HCT116 (cell line): ENCODE measurements around the gene CWC27. TPM values are rescaled to one million over a fixed set of nuclear protein-coding genes. Genes with fewer than 3 reads are reported as not detected.
A peak's percentile ranks its signal among the peaks of the same experiment; 100 is the strongest.

Experiments
- ATAC-seq: fragments of 200-7000 bp; cut with Tn5 transposase; 2 replicates; pipeline ENCODE4 v1.9.1; 2020; ENCODE audit warnings: mild to moderate bottlenecking, moderate library complexity
- BruUV-seq: library from RNA; stranded (reverse); fragments of 400-500 nt; replicated peaks from 2 replicates; lab custom pipeline; 2021; lab: Mats Ljungman, UMichigan
- CTCF ChIA-PET: fragments of 300-600 bp; sonication (Branson Sonifier 250); formaldehyde crosslinking; loops from one replicate; lab custom pipeline; 2021; ENCODE audit warnings: antibody characterized with exemption; lab: Charles Lee
- POLR2A ChIA-PET: fragments of 300-600, 350-600 bp; sonication (Branson Sonifier 250); formaldehyde crosslinking; loops from one replicate; lab custom pipeline; 2021; ENCODE audit warnings: antibody characterized with exemption; lab: Charles Lee
- RAD21 ChIA-PET, 2 experiments: fragments of 300-600 bp; sonication (Branson Sonifier 250); formaldehyde crosslinking; loops; one replicate each; lab custom pipeline; 2023; ENCODE audit warnings: low total read pairs in 2 of 2; ENCODE audit not compliant: uncharacterized antibody in 2 of 2, unreplicated experiment in 2 of 2, low non-redundant PET in 1 of 2; lab: Charles Lee
- DNase-seq: peaks from one replicate; pipeline ENCODE4 v3.0.0-alpha.2; 2010; ENCODE audit warnings: low read depth, low spot score
- H2AFZ ChIP-seq: fragments of 200-600 bp; shearing (Covaris generic), sonication (generic); 2 replicates; pipeline ENCODE4 v1.6.1; 2017; ENCODE audit warnings: low read depth, mixed run types, mixed read lengths, antibody characterized with exemption, low read length; ENCODE audit not compliant: poor library complexity, severe bottlenecking
- H3K27ac ChIP-seq: 2 replicates; pipeline ENCODE4 v1.5.1; 2012; ENCODE audit warnings: low read depth, low read length
- H3K27me3 ChIP-seq: fragments of 200-600 bp; sonication (generic); 2 replicates; pipeline ENCODE4 v1.6.1; 2016; ENCODE audit warnings: mixed run types, low read length, mixed read lengths; ENCODE audit not compliant: insufficient read depth
- H3K36me3 ChIP-seq, 2 experiments: fragments of 200-500 bp in 1 of 2; fragments of 200-600 bp in 1 of 2; sonication (Bioruptor generic) in 1 of 2; sonication (generic) in 1 of 2; 2 replicates each; pipeline versions ENCODE4 v1.5.1 to v1.6.1; 2014 to 2016; ENCODE audit warnings: low read length in 2 of 2, inconsistent platforms in 1 of 2, mixed read lengths in 1 of 2, mixed run types in 1 of 2; ENCODE audit not compliant: insufficient read depth in 2 of 2, control insufficient read depth in 1 of 2
- H3K4me1 ChIP-seq, 2 experiments: fragments of 200-600 bp in 1 of 2; sonication (generic) in 1 of 2; 2 replicates each; pipeline versions ENCODE4 v1.5.1 to v1.6.1; 2012 to 2017; ENCODE audit warnings: low read length in 2 of 2, inconsistent platforms in 1 of 2, mild to moderate bottlenecking in 1 of 2, mixed read lengths in 1 of 2, mixed run types in 1 of 2, moderate library complexity in 1 of 2; ENCODE audit not compliant: insufficient read depth in 2 of 2, control insufficient read depth in 1 of 2
- H3K4me2 ChIP-seq: fragments of 200-600 bp; sonication (generic); 2 replicates; pipeline ENCODE4 v1.6.1; 2017; ENCODE audit warnings: mixed run types, low read length, mixed read lengths
- H3K4me3 ChIP-seq, 2 experiments: fragments of 200-600 bp in 1 of 2; sonication (generic) in 1 of 2; replicated peaks in 1 of 2; 2 replicates each; pipeline ENCODE4 v1.5.1; 2011 to 2016; ENCODE audit warnings: low read length in 2 of 2, control low read depth in 1 of 2, low read depth in 1 of 2, mild to moderate bottlenecking in 1 of 2, mixed read lengths in 1 of 2, mixed run types in 1 of 2
- H3K79me2 ChIP-seq: fragments of 200-600 bp; sonication (generic); 2 replicates; pipeline ENCODE4 v1.6.1; 2017; ENCODE audit warnings: mild to moderate bottlenecking, mixed run types, low read length, moderate library complexity, mixed read lengths; ENCODE audit not compliant: insufficient read depth
- H3K9ac ChIP-seq: fragments of 200-600 bp; sonication (generic); 2 replicates; pipeline ENCODE4 v1.6.1; 2016; ENCODE audit warnings: low read length, mixed read lengths
- H3K9me2 ChIP-seq: fragments of 200-600 bp; sonication (generic), shearing (Covaris generic); 2 replicates; pipeline ENCODE4 v1.6.1; 2017; ENCODE audit warnings: mixed run types, mild to moderate bottlenecking, moderate library complexity; ENCODE audit not compliant: insufficient read depth
- H3K9me3 ChIP-seq, 2 experiments: fragments of 200-500 bp in 1 of 2; fragments of 200-600 bp in 1 of 2; sonication (Bioruptor generic) in 1 of 2; sonication (generic) in 1 of 2; 2 replicates each; pipeline ENCODE4 v1.6.1; 2014 to 2017; ENCODE audit warnings: low read length in 2 of 2, mixed read lengths in 2 of 2, inconsistent platforms in 1 of 2, low read depth in 1 of 2, mild to moderate bottlenecking in 1 of 2, mixed run types in 1 of 2, moderate library complexity in 1 of 2; ENCODE audit not compliant: control insufficient read depth in 1 of 2, insufficient read depth in 1 of 2
- H4K20me1 ChIP-seq: fragments of 200-600 bp; sonication (generic), shearing (Covaris generic); 2 replicates; pipeline ENCODE4 v1.6.1; 2017; ENCODE audit warnings: mixed run types, mild to moderate bottlenecking, moderate library complexity; ENCODE audit not compliant: insufficient read depth
- EGR1 ChIP-seq: IDR thresholded peaks from 2 replicates; pipeline ENCODE4 v1.6.1; 2012; ENCODE audit warnings: low read depth
- EZH2 ChIP-seq: fragments of 200-600 bp; sonication (generic); IDR thresholded peaks from 2 replicates; pipeline ENCODE4 v1.6.1; 2017; ENCODE audit warnings: antibody characterized with exemption, mixed run types
- FOSL1 ChIP-seq: IDR thresholded peaks from 2 replicates; pipeline ENCODE4 v1.6.1; 2012; ENCODE audit warnings: low read depth
- POLR2AphosphoS5 ChIP-seq: IDR thresholded peaks from 2 replicates; pipeline ENCODE4 v1.6.1; 2011; ENCODE audit warnings: mild to moderate bottlenecking, low read depth, low read length, moderate library complexity
- RAD21 ChIP-seq: IDR thresholded peaks from 2 replicates; pipeline ENCODE4 v1.6.1; 2012; ENCODE audit warnings: low read depth, mild to moderate bottlenecking
- SIN3A ChIP-seq: IDR thresholded peaks from 2 replicates; pipeline ENCODE4 v1.6.1; 2012; ENCODE audit warnings: low read depth
- SRF ChIP-seq: IDR thresholded peaks from 2 replicates; pipeline ENCODE4 v1.6.1; 2012; ENCODE audit warnings: low read depth
- TCF7L2 ChIP-seq: IDR thresholded peaks from 2 replicates; pipeline ENCODE4 v1.7.0; 2011; ENCODE audit warnings: borderline replicate concordance, inconsistent platforms; ENCODE audit not compliant: insufficient read depth, insufficient read length; ENCODE audit errors: extremely low read depth
- YY1 ChIP-seq: IDR thresholded peaks from 2 replicates; pipeline ENCODE4 v1.6.1; 2011; ENCODE audit warnings: low read length, low read depth, moderate library complexity, mild to moderate bottlenecking; ENCODE audit not compliant: insufficient replicate concordance; ENCODE audit errors: extremely low read depth
- ZFX ChIP-seq: fragments of 450-650 bp; IDR thresholded peaks from 2 replicates; pipeline ENCODE4 v1.6.1; 2017
- intact Hi-C: fragments of 100-400 bp; cut with micrococcal nuclease; formaldehyde crosslinking; loops from 2 replicates; pipeline ENCODE4 v1.10.0; 2022
- total RNA-seq: library from RNA; stranded (reverse); gene quantifications from one replicate; pipeline ENCODE4 v1.2.1, GENCODE V29; 2021; ENCODE audit not compliant: unreplicated experiment
- TF ChIP-seq, protein P1 (sequence below): IDR thresholded peaks from 2 replicates; pipeline ENCODE4 v1.6.1; 2012
- TF ChIP-seq, protein P2 (sequence below): IDR thresholded peaks from 2 replicates; pipeline ENCODE4 v1.6.1; 2012; ENCODE audit warnings: low read depth
- TF ChIP-seq, protein P3 (sequence below): IDR thresholded peaks from 2 replicates; pipeline ENCODE4 v1.6.1; 2011; ENCODE audit warnings: mild to moderate bottlenecking, low read length, moderate library complexity; ENCODE audit not compliant: insufficient replicate concordance; ENCODE audit errors: extremely low read depth
- TF ChIP-seq, protein P4 (sequence below), 3 experiments: fragments of 200-600 bp in 1 of 3; sonication (generic) in 1 of 3; IDR thresholded peaks in 2 of 3; conservative IDR thresholded peaks in 1 of 3; 2 replicates each; pipeline ENCODE4 v1.5.1; 2012 to 2017; ENCODE audit warnings: low read depth in 2 of 3, low read length in 2 of 3, antibody characterized with exemption in 1 of 3, borderline replicate concordance in 1 of 3, control low read depth in 1 of 3, mild to moderate bottlenecking in 1 of 3, mixed read lengths in 1 of 3, mixed run types in 1 of 3, moderate library complexity in 1 of 3; ENCODE audit not compliant: insufficient read depth in 1 of 3

The CWC27 gene
- total RNA-seq, 1 experiment from 2014 or later = 29.1 TPM

DNA sequence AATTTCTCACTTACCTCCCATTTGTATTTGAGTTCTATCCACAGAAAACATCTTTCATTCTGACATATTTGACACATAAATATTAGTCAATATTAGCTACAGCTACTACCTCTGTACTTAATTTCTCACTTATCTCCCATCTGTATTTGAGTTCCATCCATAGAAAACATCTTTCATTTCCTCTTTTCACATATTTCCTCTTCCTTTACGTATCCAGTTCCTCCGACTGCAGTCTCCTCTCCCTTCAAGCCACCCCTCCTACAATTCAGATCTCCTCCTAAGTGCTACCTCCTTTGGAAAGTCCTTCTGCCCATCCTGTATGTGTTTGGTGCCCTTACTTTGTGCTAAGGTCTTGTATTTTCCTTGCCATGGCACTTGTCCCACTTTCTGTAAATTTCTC lies 1.8 kb upstream of the CWC27 start:
- TF ChIP-seq, protein P1, sequence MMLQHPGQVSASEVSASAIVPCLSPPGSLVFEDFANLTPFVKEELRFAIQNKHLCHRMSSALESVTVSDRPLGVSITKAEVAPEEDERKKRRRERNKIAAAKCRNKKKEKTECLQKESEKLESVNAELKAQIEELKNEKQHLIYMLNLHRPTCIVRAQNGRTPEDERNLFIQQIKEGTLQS = no peak
- no peak for TF ChIP-seq RAD21
- TF ChIP-seq SRF = no peak
- TF ChIP-seq, protein P2, sequence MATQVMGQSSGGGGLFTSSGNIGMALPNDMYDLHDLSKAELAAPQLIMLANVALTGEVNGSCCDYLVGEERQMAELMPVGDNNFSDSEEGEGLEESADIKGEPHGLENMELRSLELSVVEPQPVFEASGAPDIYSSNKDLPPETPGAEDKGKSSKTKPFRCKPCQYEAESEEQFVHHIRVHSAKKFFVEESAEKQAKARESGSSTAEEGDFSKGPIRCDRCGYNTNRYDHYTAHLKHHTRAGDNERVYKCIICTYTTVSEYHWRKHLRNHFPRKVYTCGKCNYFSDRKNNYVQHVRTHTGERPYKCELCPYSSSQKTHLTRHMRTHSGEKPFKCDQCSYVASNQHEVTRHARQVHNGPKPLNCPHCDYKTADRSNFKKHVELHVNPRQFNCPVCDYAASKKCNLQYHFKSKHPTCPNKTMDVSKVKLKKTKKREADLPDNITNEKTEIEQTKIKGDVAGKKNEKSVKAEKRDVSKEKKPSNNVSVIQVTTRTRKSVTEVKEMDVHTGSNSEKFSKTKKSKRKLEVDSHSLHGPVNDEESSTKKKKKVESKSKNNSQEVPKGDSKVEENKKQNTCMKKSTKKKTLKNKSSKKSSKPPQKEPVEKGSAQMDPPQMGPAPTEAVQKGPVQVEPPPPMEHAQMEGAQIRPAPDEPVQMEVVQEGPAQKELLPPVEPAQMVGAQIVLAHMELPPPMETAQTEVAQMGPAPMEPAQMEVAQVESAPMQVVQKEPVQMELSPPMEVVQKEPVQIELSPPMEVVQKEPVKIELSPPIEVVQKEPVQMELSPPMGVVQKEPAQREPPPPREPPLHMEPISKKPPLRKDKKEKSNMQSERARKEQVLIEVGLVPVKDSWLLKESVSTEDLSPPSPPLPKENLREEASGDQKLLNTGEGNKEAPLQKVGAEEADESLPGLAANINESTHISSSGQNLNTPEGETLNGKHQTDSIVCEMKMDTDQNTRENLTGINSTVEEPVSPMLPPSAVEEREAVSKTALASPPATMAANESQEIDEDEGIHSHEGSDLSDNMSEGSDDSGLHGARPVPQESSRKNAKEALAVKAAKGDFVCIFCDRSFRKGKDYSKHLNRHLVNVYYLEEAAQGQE = no peak
- no peak for TF ChIP-seq YY1
- TF ChIP-seq SIN3A = no peak
- no peak for TF ChIP-seq FOSL1
- no peak for TF ChIP-seq TCF7L2
- TF ChIP-seq ZFX = no peak
- TF ChIP-seq, protein P3, sequence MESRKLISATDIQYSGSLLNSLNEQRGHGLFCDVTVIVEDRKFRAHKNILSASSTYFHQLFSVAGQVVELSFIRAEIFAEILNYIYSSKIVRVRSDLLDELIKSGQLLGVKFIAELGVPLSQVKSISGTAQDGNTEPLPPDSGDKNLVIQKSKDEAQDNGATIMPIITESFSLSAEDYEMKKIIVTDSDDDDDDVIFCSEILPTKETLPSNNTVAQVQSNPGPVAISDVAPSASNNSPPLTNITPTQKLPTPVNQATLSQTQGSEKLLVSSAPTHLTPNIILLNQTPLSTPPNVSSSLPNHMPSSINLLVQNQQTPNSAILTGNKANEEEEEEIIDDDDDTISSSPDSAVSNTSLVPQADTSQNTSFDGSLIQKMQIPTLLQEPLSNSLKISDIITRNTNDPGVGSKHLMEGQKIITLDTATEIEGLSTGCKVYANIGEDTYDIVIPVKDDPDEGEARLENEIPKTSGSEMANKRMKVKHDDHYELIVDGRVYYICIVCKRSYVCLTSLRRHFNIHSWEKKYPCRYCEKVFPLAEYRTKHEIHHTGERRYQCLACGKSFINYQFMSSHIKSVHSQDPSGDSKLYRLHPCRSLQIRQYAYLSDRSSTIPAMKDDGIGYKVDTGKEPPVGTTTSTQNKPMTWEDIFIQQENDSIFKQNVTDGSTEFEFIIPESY = no peak
- TF ChIP-seq, protein P4, sequence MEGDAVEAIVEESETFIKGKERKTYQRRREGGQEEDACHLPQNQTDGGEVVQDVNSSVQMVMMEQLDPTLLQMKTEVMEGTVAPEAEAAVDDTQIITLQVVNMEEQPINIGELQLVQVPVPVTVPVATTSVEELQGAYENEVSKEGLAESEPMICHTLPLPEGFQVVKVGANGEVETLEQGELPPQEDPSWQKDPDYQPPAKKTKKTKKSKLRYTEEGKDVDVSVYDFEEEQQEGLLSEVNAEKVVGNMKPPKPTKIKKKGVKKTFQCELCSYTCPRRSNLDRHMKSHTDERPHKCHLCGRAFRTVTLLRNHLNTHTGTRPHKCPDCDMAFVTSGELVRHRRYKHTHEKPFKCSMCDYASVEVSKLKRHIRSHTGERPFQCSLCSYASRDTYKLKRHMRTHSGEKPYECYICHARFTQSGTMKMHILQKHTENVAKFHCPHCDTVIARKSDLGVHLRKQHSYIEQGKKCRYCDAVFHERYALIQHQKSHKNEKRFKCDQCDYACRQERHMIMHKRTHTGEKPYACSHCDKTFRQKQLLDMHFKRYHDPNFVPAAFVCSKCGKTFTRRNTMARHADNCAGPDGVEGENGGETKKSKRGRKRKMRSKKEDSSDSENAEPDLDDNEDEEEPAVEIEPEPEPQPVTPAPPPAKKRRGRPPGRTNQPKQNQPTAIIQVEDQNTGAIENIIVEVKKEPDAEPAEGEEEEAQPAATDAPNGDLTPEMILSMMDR (IDR thresholded peaks at IDR 0.05 in 2 of 3, conservative IDR thresholded peaks at IDR 0.05 in 1 of 3; ENCODE audit: borderline replicate concordance in 1 of 3, insufficient read depth in 1 of 3, low read depth in 2 of 3, low read length in 2 of 3) = no peak
- TF ChIP-seq POLR2AphosphoS5 = no peak
- TF ChIP-seq EZH2 = no peak
- no peak for TF ChIP-seq EGR1
- TF ChIP-seq, all 23 proteins: peak for 0
- Histone ChIP-seq H3K27ac (no peak overlapping the region), H3K9me2 (no peaks in the 10 kb centered on the region), H4K20me1 (no peaks in the 10 kb centered on the region), H3K79me2 (peaks cover 94% of the 10 kb centered on the region), H3K9ac (peak overlapping the region; percentile 87), H2AFZ (no peak overlapping the region), H3K4me1 (peaks cover 19 to 27% of the 10 kb centered on the region in 2 experiments; a peak in 3 of 4 replicates), H3K27me3 (no peaks in the 10 kb centered on the region), H3K36me3 (no peaks in the 10 kb centered on the region; a peak in 1 of 4 replicates), H3K9me3 (no peaks in the 10 kb centered on the region), H3K4me3 (peak overlapping the region; percentile 88 to 98), H3K4me2 (peak overlapping the region; percentile 82)
- POLR2A ChIA-PET = no interaction called here
- ATAC-seq (no peak), DNase-seq (no peak)
- no TSS peak for BruUV-seq
- CTCF ChIA-PET = no interaction called here
- RAD21 ChIA-PET = no interaction called here
- intact Hi-C loops = no loop called here
